GM04504 (cell line): ENCODE results near the gene OTOP3.
"Not testable (repeated sequence)": the region's sequence is repeated elsewhere in the genome, so short reads cannot be mapped to it uniquely, and the experiment has no call there.

Source experiments
- DNase-seq: peaks from one replicate; pipeline ENCODE4 v3.0.0-alpha.2; 2012; ENCODE audit warnings: low read depth

OTOP3 gene

DNA sequence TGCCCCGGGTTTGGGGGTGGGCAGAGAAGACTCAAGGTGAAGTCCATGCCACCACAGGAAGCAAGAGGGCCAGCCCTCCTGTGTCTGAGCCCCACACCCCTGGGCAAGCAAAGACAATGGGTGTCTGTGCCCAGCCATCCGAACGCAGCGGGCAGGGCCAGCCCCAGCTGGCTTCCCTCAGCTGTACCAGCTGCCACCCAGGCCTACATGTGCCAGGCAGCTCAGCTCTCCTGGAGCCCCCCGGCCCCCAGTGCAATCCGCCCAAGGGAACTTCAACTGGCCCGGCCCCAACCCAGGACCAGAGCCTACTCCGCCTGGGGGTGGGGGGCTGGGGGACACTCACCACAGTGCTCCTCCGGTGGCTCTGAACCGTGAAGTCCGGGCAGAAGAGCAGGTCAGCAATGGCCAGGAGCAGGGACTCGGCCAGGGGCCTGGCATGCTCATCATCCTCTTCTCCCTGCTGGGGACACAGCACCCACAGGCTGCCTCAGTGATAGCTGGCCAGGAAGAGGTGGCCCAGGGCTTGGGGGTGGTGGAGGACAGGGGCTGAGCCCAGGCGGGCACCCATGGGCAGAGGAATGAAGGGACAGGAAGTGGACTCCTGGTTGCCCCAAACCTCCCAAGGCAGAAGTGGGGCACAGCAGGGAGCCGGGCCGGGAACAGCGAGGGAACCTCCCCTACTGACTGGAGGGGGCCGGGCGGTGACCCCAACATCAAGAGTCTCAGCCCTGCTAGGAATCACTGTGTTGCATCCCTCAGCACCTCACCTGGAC, 27.1 kb downstream of the OTOP3 start:
- DNase-seq: no peak

DNA sequence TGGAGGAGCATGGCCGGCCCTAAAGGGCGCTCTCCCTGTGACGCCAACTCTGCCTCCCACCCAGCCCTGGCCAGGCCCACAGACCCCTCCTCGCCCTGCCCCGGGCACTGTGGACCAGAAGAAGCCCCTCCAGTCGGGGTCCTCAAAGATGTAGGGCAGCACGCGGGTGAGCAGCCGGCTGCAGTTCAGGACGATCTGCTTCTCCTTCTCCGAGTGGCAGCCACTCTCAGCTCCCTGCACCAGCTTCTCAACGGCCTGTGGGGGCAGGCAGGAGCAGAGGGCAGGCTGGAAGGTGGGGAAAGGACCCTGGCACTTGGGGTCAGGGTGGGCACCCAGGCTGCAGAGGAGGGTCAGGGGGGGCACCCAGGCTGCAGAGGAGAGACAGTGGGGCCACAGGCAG, 28.0 kb downstream of the OTOP3 start:
- no peak for DNase-seq

DNA sequence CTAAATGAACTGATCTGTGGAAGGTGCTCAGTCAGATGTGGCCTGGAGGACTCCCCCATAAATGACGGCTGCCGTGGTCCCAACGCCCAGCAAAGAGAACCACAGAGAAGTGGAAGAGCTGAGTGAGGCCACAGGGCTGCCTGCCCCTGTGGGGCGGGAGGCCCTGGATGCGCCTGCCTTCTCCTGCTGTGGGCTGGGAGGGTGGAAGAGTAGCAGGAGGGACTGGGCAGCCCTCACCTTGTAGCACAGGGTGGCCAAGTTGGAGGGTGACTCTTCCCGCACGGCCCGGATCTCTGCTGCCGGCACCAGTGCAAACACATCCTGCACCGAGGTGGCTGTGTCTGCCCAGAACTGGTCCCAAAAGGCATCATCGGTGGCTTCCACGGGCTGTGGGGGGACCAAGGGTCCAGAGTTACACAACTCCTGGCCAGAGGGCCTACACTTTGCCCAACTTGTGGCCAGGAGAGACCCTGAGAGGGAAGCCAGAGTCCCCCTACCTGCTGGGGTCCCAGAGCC, 28.6 kb downstream of the OTOP3 start:
- no peak for DNase-seq

DNA sequence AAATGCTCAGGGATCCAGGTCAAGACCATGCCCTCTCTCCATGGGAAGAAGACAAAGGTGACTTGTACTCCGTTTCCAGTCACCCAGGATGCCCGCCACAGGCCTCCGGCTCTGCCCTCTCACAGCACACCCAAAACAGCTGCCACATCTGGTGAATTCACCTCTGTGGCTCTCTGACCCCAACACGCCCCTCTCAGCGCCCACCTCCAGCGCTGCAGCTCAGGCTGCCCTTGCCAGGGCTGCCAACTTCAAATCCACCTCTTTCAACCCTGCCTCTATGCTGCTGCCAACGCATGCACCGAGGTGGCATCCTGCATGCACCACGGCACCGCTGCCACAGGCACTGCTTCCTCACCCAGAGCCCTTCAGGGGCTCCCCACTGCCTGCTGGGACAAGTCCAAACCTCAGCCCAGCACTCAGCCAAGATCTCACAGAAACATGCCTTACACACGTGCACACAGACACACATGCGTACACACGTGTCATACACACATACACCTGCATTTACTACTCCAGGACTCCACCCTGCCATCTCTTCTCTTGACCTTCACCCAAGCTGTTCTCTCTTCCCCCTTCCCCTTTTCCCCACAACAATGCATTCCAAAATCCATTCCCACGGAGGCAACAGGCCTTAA, 29.4 kb downstream of the OTOP3 start:
- no peak for DNase-seq

DNA sequence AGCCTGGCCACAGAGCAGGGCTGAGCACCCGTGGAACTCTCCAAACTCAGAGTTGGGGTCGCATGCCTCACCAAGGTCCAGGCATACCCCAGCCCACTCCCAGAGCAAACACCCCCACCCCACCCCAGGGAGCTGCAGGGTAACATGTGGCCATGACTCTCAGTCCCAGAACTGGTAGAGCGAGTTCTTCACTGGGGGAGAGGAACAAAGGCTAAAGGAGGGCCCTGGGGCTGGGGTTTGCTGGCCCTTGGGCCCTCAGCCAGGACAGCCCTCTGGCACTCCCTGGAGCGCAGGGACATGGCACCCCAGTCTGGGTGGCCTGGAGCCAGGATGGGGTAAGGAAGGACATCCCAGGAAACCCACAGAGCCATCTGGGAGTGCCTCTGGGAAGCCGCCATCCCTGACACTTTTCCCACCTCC, 32.7 kb downstream of the OTOP3 start:
- DNase-seq: no peak

DNA sequence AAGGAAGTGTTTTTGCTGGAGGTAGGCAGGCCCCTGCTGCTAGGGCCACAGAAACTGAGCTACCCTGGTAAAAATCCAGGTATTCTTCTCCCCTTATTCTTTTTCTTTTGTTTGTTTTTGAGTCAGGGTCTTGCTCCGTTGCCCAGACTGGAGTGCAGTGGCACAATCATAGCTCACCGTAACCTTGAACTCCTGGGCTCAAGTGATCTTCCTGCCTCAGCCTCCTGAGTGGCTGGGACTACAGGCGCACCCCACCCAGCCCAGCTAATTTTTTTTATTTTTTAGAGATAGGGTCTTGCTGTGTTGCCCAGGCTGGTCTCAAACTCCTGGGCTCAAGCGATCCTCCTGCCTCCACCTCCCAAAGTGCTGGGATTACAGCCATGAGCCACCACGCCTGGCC, 33.8 kb downstream of the OTOP3 start:
- DNase-seq: not testable (repeated sequence)

DNA sequence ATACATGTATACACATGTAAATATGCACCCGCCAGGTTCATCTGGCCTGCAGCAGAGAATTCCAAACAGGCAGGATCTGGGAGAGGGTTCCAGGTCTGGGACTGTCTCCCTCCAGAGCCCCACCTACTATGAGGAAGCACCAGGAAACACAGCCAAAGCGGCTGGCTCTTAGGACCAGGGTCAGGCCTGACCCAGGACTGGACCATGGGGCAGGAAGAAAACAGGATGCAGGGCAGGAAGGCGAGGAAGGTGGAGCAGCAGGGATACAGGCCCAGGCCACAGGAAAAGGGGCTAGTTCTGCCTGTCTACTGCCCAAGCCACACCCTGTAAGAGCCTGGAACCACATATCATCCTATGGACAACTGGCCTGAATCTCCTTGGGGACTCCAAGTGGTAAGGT, 34.7 kb downstream of the OTOP3 start:
- DNase-seq: no peak

DNA sequence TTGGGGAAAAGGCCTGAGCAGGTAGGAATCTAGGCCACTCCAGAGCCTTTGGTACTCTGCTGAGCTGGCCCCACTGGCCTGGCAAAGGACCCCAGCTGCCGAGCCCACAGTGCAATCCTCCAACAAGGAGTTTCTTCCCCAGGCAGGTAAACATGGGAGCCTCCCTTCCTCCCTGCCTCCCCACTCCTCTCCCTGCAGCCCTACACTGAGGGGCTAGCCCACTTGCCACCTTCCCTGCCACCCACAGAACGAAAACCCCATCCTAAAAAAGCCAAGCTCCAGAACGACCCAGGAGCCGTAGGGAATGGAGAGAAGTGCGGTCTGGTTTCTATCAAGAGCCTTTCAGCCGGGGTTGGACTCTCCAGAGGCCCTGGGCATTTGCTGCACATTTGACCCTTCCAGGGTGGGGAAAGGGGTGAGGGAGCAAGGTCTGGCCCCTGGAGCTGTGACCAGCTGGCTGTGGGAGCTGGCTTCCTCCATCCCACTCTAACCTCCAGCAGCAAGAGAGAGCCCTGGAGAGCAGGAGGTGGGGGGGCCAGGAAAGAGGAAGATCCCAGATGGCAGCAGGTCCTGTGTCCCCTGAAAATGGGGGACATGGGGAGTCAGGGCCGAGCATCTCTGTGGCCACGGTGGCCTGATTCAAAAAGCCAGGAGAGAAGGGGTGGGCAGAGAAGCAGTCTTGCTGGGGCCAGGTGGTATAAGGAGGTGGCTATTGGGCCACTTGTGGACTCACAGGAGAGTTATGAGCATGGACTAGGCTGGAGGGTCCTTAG, 35.6 kb downstream of the OTOP3 start:
- no peak for DNase-seq

DNA sequence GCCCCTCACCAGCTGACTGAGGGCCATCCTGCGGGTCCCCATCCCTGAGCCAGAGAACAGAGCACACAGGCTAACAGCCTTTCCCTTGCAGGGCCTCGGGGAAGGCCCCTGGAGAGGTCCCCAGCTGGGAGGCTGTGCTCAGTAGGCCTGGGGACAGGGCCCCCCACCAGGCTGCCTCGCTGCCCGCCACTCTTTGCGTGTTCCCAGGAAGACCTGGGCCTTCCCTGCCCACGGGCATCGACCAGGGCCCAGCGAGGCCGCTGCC, 36.1 kb downstream of the OTOP3 start:
- DNase-seq: no peak

DNA sequence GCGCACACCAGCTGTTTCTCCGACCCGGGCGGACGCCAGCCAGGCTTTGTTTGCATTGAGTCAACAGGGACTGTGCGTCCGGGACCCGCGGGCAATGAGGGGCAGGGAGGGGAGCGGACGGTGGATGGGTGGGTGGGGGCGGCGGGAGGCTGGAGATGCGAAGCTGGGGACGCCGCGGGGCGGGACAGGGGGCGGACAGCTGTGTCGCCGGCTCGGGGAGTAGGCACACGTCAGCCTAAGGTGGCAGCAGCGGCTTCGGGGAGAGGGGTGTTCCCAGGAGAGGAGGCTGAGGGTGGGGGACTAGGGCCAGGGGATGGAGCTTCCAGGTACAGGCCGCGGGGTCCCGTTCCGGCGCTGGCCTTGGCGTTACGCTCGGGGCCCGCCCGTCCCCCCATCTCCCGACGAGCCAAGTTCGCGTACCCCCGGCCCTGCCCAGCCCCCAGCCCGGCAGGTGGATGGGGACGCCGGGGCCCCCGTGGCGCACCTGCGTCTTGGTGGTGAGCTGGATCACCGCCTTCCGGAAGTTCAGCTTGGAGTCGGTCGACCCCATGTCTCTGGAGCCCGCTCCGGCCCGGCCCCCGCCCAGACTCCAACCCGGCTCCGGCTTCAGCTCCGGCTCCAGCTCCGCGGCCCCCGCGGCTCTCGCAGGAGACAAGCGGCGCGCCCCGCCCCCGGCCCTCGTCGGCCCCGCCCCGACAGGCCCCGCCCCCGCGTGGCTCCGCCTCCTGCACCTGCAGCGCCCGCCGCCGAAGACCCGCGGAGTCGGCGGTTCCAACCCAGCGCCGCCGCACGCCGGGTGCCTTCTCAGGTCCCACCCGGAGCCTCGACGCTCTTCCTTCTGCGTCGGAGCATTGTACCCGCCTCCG, 36.6 kb downstream of the OTOP3 start, which contains the start of gene HID1:
Gene HID1, minus strand, starts transcription at position 653 of the 866 bp plus-strand sequence. Its CDS starts 103 bp downstream, at position 550.
- DNase-seq: no peak

DNA sequence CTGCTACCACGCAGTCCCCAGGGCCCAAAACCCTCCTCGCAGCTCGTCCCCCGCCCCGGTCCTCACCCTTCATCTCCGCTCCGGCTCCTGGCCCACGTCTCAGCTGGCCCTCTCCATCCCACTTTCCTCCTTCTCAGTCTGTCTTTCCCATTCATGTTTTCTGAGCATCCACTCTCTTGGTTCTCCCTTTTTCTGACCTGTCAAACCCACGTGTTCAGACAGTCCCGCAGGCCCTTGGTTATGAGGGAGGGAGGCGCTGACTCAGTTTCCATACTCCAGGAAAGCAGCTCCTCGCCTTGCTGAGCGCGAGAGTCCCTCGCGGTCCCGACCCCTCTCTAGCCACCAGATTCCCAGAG, 37.3 kb downstream of the OTOP3 start:
- no peak for DNase-seq

DNA sequence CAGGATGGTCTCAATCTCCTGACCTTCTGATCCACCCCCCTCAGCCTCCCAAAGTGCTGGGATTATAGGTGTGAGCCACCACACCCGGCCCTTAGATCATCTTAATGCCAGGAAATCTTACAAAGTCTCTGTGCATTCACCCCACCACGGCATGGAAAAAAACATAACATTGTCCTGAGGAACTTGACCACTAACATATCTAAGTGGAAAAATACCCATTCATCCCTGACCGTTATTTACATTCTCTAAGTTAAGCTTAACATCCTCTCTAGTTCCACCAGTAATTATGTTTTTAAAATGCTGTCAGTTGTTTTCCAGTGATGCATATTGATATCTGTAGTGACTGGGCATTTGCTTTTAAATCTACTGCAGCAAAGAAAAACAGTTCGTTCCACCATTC, 40.2 kb downstream of the OTOP3 start:
- no peak for DNase-seq

DNA sequence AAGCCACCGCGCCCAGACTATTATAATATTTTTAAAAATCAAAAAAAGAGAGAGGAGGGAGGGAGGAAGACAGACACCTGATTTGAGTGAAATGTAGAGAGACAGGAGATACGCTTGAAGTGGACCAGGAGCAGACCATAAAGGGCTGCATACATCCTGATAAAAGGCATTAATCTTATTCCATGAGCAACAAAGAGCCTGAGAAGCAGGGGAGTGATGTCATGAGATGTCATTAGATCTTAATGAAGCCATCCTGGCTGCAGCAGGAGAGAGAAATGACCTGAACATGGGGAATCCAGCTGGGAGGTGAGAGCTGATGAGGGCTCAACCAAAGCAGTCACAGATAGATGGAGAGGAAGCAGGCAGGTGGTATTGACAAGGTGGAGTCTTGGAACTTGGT, 42.1 kb downstream of the OTOP3 start:
- DNase-seq: no peak

DNA sequence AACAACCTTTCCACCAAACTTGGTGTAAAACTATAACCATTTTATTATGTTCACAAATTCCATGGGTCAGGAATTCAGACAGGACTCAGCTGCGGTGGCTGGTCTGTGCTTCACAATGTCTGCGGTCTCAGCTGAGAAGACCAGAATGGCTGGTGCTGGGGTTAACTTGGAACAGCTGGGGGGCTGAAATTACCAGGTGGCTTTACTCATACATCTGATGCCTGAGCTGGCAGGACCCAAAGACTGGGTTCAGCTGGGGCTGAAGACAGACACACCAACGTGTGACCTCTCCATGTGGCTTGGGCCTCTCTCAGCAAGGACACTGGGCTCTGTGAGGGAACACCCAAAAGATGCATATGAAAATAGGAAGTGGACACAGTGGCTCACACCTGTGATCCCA, 42.5 kb downstream of the OTOP3 start:
- DNase-seq: no peak

DNA sequence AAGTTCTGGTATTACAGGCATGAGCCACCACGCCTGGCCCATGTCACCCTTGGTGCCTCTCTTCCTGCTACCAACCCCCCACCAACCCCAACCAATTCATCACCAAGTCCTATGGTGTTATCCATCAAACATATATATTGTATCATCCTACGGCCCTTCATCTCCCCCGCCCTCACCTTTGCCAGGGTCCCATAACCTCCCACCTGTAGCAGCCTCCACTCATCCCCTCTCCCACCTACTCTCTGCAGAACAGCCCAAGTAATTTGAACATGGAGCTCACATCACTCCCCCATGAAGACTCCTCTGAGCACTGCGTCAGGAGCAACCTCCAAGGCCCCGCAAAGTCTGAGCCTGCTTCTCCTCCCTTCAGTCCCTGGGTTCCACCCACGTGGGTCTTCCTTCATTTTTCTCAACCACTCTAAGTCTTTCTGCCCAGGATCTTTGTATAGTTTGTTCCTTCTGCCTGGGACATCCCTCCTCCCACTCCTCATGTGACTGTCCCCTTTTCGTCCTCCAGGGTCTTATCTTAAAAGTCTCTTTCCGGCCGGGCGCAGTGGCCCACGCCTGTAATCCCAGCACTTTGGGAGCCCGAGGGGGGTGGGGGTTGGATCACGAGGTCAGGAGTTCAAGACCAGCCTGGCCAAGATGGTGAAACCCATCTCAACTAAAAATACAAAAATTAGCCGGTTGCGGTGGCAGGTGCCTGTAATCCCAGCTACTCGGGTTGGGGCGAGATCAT, 43.9 kb downstream of the OTOP3 start:
- DNase-seq: no peak

DNA sequence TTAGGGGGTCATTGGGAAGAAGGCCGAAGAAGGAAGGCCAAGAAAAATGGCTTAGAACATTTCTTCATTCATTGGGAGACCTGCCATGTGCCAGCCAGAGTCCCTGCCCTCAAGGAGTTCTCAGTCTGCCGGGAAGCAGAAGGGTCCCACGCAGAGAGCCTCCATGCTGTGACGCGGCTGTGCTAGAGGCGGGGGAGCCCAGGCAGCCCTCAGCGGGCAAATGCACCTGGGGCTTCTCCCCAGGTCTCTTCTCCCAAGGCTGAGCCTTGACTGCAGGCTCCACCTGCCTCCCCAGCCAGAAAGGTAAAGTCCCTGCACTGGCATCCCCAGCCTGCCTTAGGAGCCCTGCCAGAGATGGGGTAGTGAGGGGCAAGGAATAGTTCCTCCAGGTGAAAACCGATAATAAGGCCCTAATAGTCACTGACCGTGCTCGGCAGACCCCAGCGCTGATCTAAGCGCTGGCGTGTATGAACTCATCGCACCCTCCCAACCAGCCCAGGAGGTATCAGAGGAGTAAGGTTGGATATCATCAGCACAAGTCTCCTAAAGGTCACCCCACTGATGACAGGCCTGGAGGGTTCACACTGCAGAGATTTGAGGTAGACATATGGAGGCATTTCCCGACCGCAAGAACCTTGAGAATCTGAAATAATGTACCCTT, 45.8 kb downstream of the OTOP3 start:
- DNase-seq: no peak

DNA sequence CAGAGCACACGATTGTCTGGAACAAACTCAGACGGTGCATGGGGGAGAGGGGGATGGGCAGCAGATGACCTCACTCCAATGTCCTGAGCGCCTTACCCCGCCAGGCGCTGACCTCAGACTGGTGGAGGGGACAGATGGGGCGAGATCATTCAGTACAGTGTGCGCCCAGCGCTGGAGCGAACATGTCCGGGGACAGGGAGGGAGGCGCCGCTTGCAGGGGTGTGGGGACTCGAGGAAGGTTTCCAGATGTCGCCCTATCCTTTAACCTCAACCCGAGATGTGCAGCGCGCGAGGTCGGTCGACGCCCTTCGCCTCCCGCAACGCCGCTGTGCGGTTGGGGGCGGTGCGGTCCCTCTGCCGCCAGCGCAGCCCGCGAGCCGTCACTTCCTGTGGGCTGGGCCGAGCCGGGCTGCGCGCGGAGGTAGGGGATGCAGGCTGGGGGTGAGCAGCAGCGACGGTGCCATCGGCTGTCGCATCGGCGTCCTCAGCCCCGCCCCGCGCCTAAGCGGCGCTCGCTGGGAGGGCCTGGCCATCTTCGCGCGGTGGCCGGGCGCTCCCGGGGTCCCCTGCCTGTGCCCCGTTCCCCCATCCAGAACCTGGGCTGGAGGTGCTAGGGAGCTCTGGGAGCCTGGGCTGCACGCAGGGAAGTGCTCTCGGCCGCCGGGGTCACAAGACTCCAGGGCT, 46.4 kb downstream of the OTOP3 start:
- no peak for DNase-seq

DNA sequence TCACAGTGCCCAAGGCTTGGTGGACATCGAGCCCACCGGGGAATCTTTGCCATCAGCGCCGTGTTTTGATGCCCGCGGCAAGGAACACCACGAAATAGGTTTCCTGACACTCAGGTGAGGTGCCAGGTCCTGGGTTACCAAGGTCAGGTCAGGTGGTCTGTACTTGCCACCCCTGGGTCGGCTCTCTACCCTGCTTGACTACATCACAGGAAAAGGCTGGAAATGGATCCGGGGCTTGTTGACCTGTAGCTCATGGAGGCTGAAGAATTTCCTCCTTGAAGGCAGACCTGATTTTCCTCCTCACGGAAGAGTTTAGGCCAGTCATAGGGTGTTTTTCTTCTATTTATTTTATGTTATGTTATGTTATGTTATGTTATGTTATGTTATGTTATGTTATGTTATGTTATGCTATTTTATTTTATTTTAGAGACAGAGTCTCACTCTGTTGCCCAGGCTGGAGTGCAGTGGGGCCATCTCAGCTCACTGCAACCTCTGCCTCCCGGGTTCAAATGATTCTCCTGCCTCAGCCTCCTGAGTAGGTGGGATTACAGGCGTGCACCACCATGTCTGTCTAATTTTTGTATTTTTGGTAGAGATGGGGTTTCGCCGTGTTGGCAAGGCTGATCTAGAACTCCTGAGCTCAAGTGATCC, 47.1 kb downstream of the OTOP3 start:
- not testable (repeated sequence) for DNase-seq

DNA sequence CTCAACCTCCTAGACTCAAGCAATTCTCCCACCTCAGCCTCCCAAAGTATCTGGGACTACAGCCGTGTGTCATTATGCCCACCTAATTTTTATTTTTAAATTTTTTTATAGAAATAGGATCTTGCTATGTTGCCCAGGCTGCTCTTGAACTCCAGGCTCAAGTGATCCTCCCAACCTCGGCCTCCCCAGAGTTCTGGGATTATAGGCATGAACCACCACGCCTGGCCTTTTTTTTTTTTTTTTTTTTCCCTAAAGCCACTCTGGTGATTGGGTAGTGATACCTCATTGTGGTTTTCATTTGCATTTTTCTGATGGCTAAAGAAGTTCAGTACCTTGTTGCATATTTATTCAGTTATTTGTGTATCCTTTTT, 50.5 kb downstream of the OTOP3 start:
- DNase-seq: no peak

DNA sequence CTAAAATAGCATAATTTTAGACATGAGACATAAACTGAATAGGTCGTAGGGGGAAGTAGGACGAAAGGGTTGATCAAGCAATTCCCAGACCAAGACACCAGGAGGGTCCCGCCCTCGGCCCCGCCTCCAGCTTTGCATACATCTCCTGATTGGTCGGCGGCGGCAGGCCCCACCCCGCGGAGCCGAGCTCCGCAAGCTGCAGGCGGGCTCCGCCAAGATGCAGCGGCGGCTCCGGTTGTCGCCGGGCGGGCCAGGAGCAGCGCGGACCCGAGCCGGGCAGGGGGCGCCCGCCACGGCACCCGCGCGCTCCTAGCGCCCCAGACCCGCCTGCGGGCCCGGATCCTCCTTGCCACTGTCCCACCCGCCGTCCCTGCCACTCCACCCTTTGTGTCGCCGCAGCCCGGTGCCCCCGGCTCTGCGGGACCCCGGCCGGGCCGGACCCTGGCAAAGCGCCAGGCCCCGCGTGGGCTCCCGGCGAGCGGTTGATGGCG, 51.8 kb downstream of the OTOP3 start, which contains the start of gene CDR2L:
Gene CDR2L, plus strand, starts transcription at position 215 of the 491 bp plus-strand sequence. CDS start 412 bp downstream, outside the sequence.
- DNase-seq: peak; percentile 84
